Adrenal gland (tissue), 19 donors: ENCODE data around the gene GPD1L. TPM values are rescaled to one million over a fixed set of nuclear protein-coding genes. Genes with fewer than 3 reads are reported as not detected.
"Not testable (repeated sequence)": the region's sequence is repeated elsewhere in the genome, so short reads cannot be mapped to it uniquely, and the experiment has no call there.

Experiments used
- DNase-seq, 7 donors: peaks; one replicate each; pipeline ENCODE4 v3.0.0-alpha.2; 2019 to 2020
- H3K27ac ChIP-seq, 5 donors: fragments of 200-600 bp; sonication (generic) in 4 of 5; 1 replicate in 3 of 5; 2 replicates in 2 of 5; pipeline versions ENCODE4 v1.5.1 to v1.8.0; 2016 to 2020; ENCODE audit warnings: mild to moderate bottlenecking in 1 of 5
- H3K27me3 ChIP-seq: fragments of 200-600 bp; 2 replicates; pipeline ENCODE4 v1.8.0; 2021
- H3K36me3 ChIP-seq, 2 donors: fragments of 200-600 bp; replicated peaks in 1 of 2; 1 replicate in 1 of 2; 2 replicates in 1 of 2; pipeline versions ENCODE4 v1.5.1 to v1.8.0; 2018 to 2022
- H3K4me1 ChIP-seq, 2 donors: fragments of 200-600 bp; replicated peaks in 1 of 2; 1 replicate in 1 of 2; 2 replicates in 1 of 2; pipeline versions ENCODE4 v1.5.1 to v1.8.0; 2018 to 2021
- H3K4me3 ChIP-seq, 4 donors: fragments of 200-600 bp; sonication (generic) in 3 of 4; one replicate each; pipeline ENCODE4 v1.5.1; 2016 to 2018
- H3K9me3 ChIP-seq, 3 donors: fragments of 200-600 bp; sonication (generic) in 1 of 3; replicated peaks in 1 of 3; 1 replicate in 2 of 3; 2 replicates in 1 of 3; pipeline versions ENCODE4 v1.5.1 to v1.8.0; 2016 to 2021
- CTCF ChIP-seq, 6 experiments: fragments of 450-650 bp in 4 of 6; fragments of 200-600 bp in 2 of 6; sonication (generic) in 1 of 6; IDR thresholded peaks; 1 replicate in 5 of 6; 2 replicates in 1 of 6; pipeline versions ENCODE4 v1.5.1 to v1.8.0; 2016 to 2021; ENCODE audit warnings: antibody characterized with exemption in 6 of 6, mild to moderate bottlenecking in 2 of 6, moderate library complexity in 1 of 6
- POLR2A ChIP-seq, 2 donors: fragments of 450-650 bp; IDR thresholded peaks; one replicate each; pipeline ENCODE4 v1.6.1; 2017; ENCODE audit warnings: antibody characterized with exemption in 2 of 2, mild to moderate bottlenecking in 2 of 2, moderate library complexity in 1 of 2
- WGBS, 4 donors: extraction: QIAGEN DNeasy Blood & Tissue Kit in 2 of 4; methylation state at CpG; one replicate each; pipeline versions ENCODE4 v1.1.5 to v1.1.7; 2013 to 2017; 5-methylcytosine and 5-hydroxymethylcytosine counted together
- intact Hi-C, 2 donors: fragments of 100-400 bp; cut with DNase I; formaldehyde crosslinking; loops; one replicate each; pipeline versions ENCODE4 v1.14.1 to v1.15.0; 2022 to 2023
- long read RNA-seq, 10 donors: library from polyadenylated mRNA in 3 of 10; unstranded in 2 of 10; stranded (forward) in 1 of 10; transcript quantifications; one replicate each; pipeline ENCODE4 v2.0.0 and lab custom pipeline, GENCODE V29; 2021 to 2026
- polyA plus RNA-seq, 3 donors: library from polyadenylated mRNA; stranded (reverse); fragments of 200-250 nt in 2 of 3; fragments of 350-450 nt in 1 of 3; fragmentation: Illumina TruSeq in 1 of 3; extraction: RNeasy Lipid Tissue Mini Kit (QIAGEN cat#74804) in 1 of 3; gene quantifications; one replicate each; pipeline ENCODE4 v1.2.3, GENCODE V29; 2013 to 2014
- total RNA-seq, 9 donors: library from RNA; depleted of rRNA in 4 of 9; stranded (reverse); fragments of >200 nt in 4 of 9; fragments of 120-200 nt in 1 of 9; fragmentation: NEBNext Ultra II Directional in 1 of 9; extraction: Animal tissue kit (Norgen Biotek cat#: 25700) in 1 of 9; gene quantifications; one replicate each; pipeline versions ENCODE4 v1.1.0 to v1.2.4, GENCODE V29; 2013 to 2023
- donor health status: healthy with polysubstance abuse.
- donor health status: Bipolar disorder and iron deficiency.
- donor health status: DM: yes; HTN: yes; CAD: no.
- donor health status: DM: no; HTN: no; CAD: no.
- donor health status: DM: no; HTN: no; CAD: no.
- donor health status: DM: yes; HTN: yes; CAD: no.

The GPD1L gene
- 100 to 1,000 TPM in 2 of 9 donors, 10 to 100 TPM in 7; 55.3 to 131 (median 83.0) TPM for total RNA-seq
- polyA plus RNA-seq = 100 to 1,000 TPM in 1 of 3 donors, 10 to 100 TPM in 2; 19.7 to 116 (median 24.6) TPM
- long read RNA-seq, donor 1, full-length matches to known transcripts = 31 of 31 reads
- long read RNA-seq, donor 1, partial matches to known transcripts = 0 of 31 reads
- long read RNA-seq, donor 1, other reads (novel, unspliced or antisense) = 0 of 31 reads
- long read RNA-seq, donor 2, full-length matches to known transcripts = 10 of 10 reads
- long read RNA-seq, donor 2, partial matches to known transcripts = 0 of 10 reads
- long read RNA-seq, donor 2, other reads (novel, unspliced or antisense) = 0 of 10 reads
- long read RNA-seq, donor 3, full-length matches to known transcripts = 25 of 25 reads
- long read RNA-seq, donor 3, partial matches to known transcripts = 0 of 25 reads
- long read RNA-seq, donor 3, other reads (novel, unspliced or antisense) = 0 of 25 reads
- long read RNA-seq, donor 4, full-length matches to known transcripts = 2 of 6 reads
- long read RNA-seq, donor 4, partial matches to known transcripts = 1 of 6 reads
- long read RNA-seq, donor 4, other reads (novel, unspliced or antisense) = 3 of 6 reads
- long read RNA-seq, donor 5, full-length matches to known transcripts = 101 of 112 reads
- long read RNA-seq, donor 5, partial matches to known transcripts = 1 of 112 reads
- long read RNA-seq, donor 5, other reads (novel, unspliced or antisense) = 10 of 112 reads
- long read RNA-seq, donor 6, full-length matches to known transcripts = 9 of 15 reads
- long read RNA-seq, donor 6, partial matches to known transcripts = 0 of 15 reads
- long read RNA-seq, donor 6, other reads (novel, unspliced or antisense) = 6 of 15 reads
- long read RNA-seq, donor 7, full-length matches to known transcripts = 12 of 12 reads
- long read RNA-seq, donor 7, partial matches to known transcripts = 0 of 12 reads
- long read RNA-seq, donor 7, other reads (novel, unspliced or antisense) = 0 of 12 reads
- long read RNA-seq, donor 8, full-length matches to known transcripts = 33 of 40 reads
- long read RNA-seq, donor 8, partial matches to known transcripts = 7 of 40 reads
- long read RNA-seq, donor 8, other reads (novel, unspliced or antisense) = 0 of 40 reads
- long read RNA-seq, donor 9, full-length matches to known transcripts = 24 of 24 reads
- long read RNA-seq, donor 9, partial matches to known transcripts = 0 of 24 reads
- long read RNA-seq, donor 9, other reads (novel, unspliced or antisense) = 0 of 24 reads
- long read RNA-seq, donor 10, full-length matches to known transcripts = 10 of 10 reads
- long read RNA-seq, donor 10, partial matches to known transcripts = 0 of 10 reads
- long read RNA-seq, donor 10, other reads (novel, unspliced or antisense) = 0 of 10 reads

GRCh38 chr3:32106132-32106928, at the start of gene GPD1L:
TSS of gene GPD1L (plus strand) at chr3:32106620. CDS start at chr3:32106712, 92 bp downstream.
- DNase-seq = peak; percentile 94 to 97 (median 96)
- no peaks in the 10 kb centered on the region for H3K36me3 ChIP-seq
- no peak for TF ChIP-seq CTCF (IDR thresholded peaks at IDR 0.05)
- peak; percentile 8 to 45 for TF ChIP-seq POLR2A (IDR thresholded peaks at IDR 0.05)
- peaks cover 34 to 45% of the 10 kb centered on the region in 2 donors for H3K4me1 ChIP-seq
- peaks cover 0 to 5% (median 0%) of the 10 kb centered on the region in 3 donors for H3K9me3 ChIP-seq
- no peaks in the 10 kb centered on the region for H3K27me3 ChIP-seq
- intact Hi-C loops = no loop called here
- WGBS, 4 donors = 3 to 28% (median 9%) methylated on average over 9 to 78 of the region's 78 CpGs
- H3K4me3 ChIP-seq = peak within 1 kb of the TSS; percentile 54 to 75 (median 67)
- peak within 1 kb of the TSS in 4 of 5 donors; percentile 54 to 87 (median 84) for H3K27ac ChIP-seq

GRCh38 chr3:32058465-32058864, 48.0 kb upstream of the GPD1L start:
- H3K4me1 ChIP-seq, intact Hi-C loops, H3K36me3 ChIP-seq, H3K27me3 ChIP-seq, DNase-seq, H3K27ac ChIP-seq, H3K9me3 ChIP-seq, H3K4me3 ChIP-seq: not testable (repeated sequence)
- WGBS, 4 donors = 87 to 97% (median 93%) methylated on average over 4 of the region's 4 CpGs

- Histone ChIP-seq H3K4me3 (no peak overlapping the region), H3K27ac (no peak overlapping the region), H3K9me3 (no peaks in the 10 kb centered on the region), H3K4me1 (no peaks in the 10 kb centered on the region), H3K36me3 (no peaks in the 10 kb centered on the region), H3K27me3 (no peaks in the 10 kb centered on the region)
- TF ChIP-seq POLR2A (IDR thresholded peaks at IDR 0.05) (no peak), CTCF (IDR thresholded peaks at IDR 0.05) (no peak)
- WGBS, 4 donors = 77 to 83% methylated on average over 4 of the region's 4 CpGs; no CpG with 5 or more reads in 2 of the 4 donors
- DNase-seq = no peak
- intact Hi-C loops = no loop called here
Observed at GRCh38 chr3:32062950-32063582, 43.4 kb upstream of the GPD1L start.
